ENCODE results near the gene VCP.

Gene VCP

GRCh38 chr9:35102769-35103659 lies 30.6 kb upstream of the VCP start, which contains the start of gene STOML2:
STOML2 (minus strand) TSS chr9:35103131; CDS start chr9:35103094, 37 bp downstream.
- FAIRE-seq: no peak

- FAIRE-seq: no peak
Measured at GRCh38 chr9:35102465-35102768, 30.0 kb upstream of the VCP start.

GRCh38 chr9:35097573-35097972 lies 25.1 kb upstream of the VCP start:
- FAIRE-seq: no peak

- FAIRE-seq: no peak
Measured at GRCh38 chr9:35096035-35096849, 23.8 kb upstream of the VCP start, which contains the start of gene PIGO. PIGO (minus strand) TSS chr9:35096591; CDS start chr9:35095565, 1,026 bp downstream.

GRCh38 chr9:35091536-35091935 lies 19.1 kb upstream of the VCP start:
- no peak for FAIRE-seq

GRCh38 chr9:35089434-35089833 lies 17.0 kb upstream of the VCP start:
- FAIRE-seq: no peak

GRCh38 chr9:35085078-35085477 lies 12.7 kb upstream of the VCP start:
- FAIRE-seq: no peak

GRCh38 chr9:35079426-35080341 lies 7.3 kb upstream of the VCP start, which contains the start of gene FANCG:
FANCG (minus strand) TSS chr9:35079942; CDS start chr9:35079524, 418 bp downstream.
- no peak for FAIRE-seq

- no peak for FAIRE-seq
Measured at GRCh38 chr9:35079041-35079425, 6.6 kb upstream of the VCP start.

GRCh38 chr9:35078066-35078465 lies 5.6 kb upstream of the VCP start:
- FAIRE-seq: no peak

GRCh38 chr9:35076848-35077247 lies 4.4 kb upstream of the VCP start:
- FAIRE-seq: no peak

GRCh38 chr9:35075358-35075757 lies 2.9 kb upstream of the VCP start:
- no peak for FAIRE-seq

GRCh38 chr9:35074791-35075190 lies 2.4 kb upstream of the VCP start:
- no peak for FAIRE-seq

- no peak for FAIRE-seq
Measured at GRCh38 chr9:35074141-35074540, 1.7 kb upstream of the VCP start.

- no peak for FAIRE-seq
Measured at GRCh38 chr9:35073279-35073612, 821 bp upstream of the VCP start.

- FAIRE-seq: no peak
Measured at GRCh38 chr9:35071814-35072460, 488 bp downstream of the VCP start.

- FAIRE-seq: no peak
Measured at GRCh38 chr9:35070823-35071813, 1.3 kb downstream of the VCP start.

- FAIRE-seq: no peak
Measured at GRCh38 chr9:35069020-35069419, 3.4 kb downstream of the VCP start.

- FAIRE-seq: no peak
Measured at GRCh38 chr9:35067056-35067455, 5.4 kb downstream of the VCP start.

GRCh38 chr9:35060548-35061207 lies 11.7 kb downstream of the VCP start:
- FAIRE-seq: no peak
